Adipocyte (in vitro differentiated cells): ENCODE results near the gene CEP350.

ENCODE experiments used
- DNase-seq: peaks from one replicate; pipeline ENCODE4 v3.0.0-alpha.2; 2015; ENCODE audit warnings: low read depth
- H3K27me3 ChIP-seq: replicated peaks from 2 replicates; pipeline ENCODE4 v1.7.0; 2013; ENCODE audit warnings: mild to moderate bottlenecking, low read length, moderate library complexity; ENCODE audit not compliant: control insufficient read depth, insufficient read depth
- H3K36me3 ChIP-seq: 2 replicates; pipeline ENCODE4 v1.7.0; 2013; ENCODE audit warnings: low read length, mild to moderate bottlenecking, moderate library complexity; ENCODE audit not compliant: control insufficient read depth, insufficient read depth, severe bottlenecking
- H3K4me1 ChIP-seq: 2 replicates; pipeline ENCODE4 v1.7.0; 2013; ENCODE audit warnings: mild to moderate bottlenecking, low read length, moderate library complexity; ENCODE audit not compliant: control insufficient read depth, insufficient read depth
- H3K4me3 ChIP-seq: 2 replicates; pipeline ENCODE4 v1.7.0; 2013; ENCODE audit warnings: mild to moderate bottlenecking, low read length, moderate library complexity
- H3K9ac ChIP-seq: 2 replicates; pipeline ENCODE4 v1.7.0; 2013; ENCODE audit warnings: mild to moderate bottlenecking, low read length, moderate library complexity
- H3K9me3 ChIP-seq: 2 replicates; pipeline ENCODE4 v1.7.0; 2013; ENCODE audit warnings: mild to moderate bottlenecking, low read length, moderate library complexity; ENCODE audit not compliant: control insufficient read depth

Gene CEP350

DNA sequence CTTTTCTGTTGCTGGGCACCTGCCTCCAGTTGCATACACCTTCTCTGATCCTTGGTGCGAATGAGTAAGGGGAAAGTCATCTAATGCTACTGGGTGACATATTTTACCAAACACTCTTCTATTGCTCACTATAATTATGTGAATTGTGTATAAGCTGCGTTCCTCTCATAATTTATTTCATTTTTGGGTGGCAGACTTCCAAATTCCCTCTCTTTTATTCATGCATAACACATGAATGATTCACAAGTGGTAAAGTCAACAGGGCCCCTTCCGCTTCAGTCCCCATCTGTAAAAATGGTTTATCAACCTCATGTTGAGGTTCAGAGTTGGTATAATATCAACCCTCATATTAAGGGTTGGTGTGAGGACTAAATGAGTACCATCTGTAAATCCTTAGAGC lies 196.9 kb downstream of the CEP350 start:
- H3K27me3 ChIP-seq: no peaks in the 10 kb centered on the region
- H3K4me1 ChIP-seq: peaks cover 31% of the 10 kb centered on the region
- H3K9me3 ChIP-seq: no peaks in the 10 kb centered on the region
- peak; percentile 81 for DNase-seq
- no peak overlapping the region for H3K9ac ChIP-seq
- H3K36me3 ChIP-seq: no peaks in the 10 kb centered on the region
- H3K4me3 ChIP-seq: no peak overlapping the region

DNA sequence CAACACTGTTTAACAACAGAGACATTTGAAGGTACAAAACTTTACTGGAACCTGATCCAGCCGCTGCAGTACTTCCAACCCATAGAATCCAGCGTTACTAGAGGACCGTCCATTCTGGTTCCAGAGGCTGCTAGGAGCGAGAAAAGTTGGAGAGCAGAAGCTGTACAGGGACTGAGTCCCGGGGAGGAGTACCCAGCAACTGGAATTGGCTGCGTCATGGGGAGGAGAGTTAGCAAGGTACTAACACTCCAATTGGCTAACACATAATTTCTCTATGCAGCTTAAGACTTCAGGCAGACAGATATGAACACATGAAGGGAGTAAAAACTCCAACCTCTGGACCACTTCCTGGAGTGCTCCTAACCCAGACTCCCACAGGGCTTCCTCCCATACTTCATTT lies 198.0 kb downstream of the CEP350 start:
- Histone ChIP-seq H3K9ac (no peak overlapping the region), H3K36me3 (no peaks in the 10 kb centered on the region), H3K4me1 (peaks cover 42% of the 10 kb centered on the region), H3K27me3 (no peaks in the 10 kb centered on the region), H3K4me3 (no peak overlapping the region), H3K9me3 (no peaks in the 10 kb centered on the region)
- DNase-seq: no peak

GRCh38 chr1:180153032-180153431 lies 198.4 kb downstream of the CEP350 start:
- DNase-seq: no peak
- H3K4me1 ChIP-seq: peaks cover 46% of the 10 kb centered on the region
- no peak overlapping the region for H3K9ac ChIP-seq
- H3K27me3 ChIP-seq: no peaks in the 10 kb centered on the region
- H3K4me3 ChIP-seq: no peak overlapping the region
- no peaks in the 10 kb centered on the region for H3K36me3 ChIP-seq
- H3K9me3 ChIP-seq: no peaks in the 10 kb centered on the region

DNA sequence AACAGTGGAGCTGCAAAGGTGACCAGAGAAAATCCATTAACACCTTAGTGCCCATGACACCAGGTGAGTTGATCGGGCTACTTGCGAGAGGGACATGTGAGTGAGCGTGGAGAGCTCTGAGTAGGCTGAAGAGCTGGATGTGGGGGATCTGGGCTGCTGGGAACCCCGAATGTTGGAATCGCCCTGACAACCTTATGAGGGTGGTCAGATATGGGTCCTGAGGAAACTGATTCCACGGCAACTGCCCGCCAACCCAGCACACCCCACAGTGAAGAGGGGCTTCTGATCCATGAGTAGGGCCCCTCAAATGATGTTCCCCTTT lies 199.4 kb downstream of the CEP350 start:
- Histone ChIP-seq H3K4me3 (peak overlapping the region; percentile 97), H3K9ac (peak overlapping the region; percentile 96), H3K27me3 (no peaks in the 10 kb centered on the region), H3K36me3 (no peaks in the 10 kb centered on the region), H3K9me3 (no peaks in the 10 kb centered on the region), H3K4me1 (peaks cover 46% of the 10 kb centered on the region)
- no peak for DNase-seq

- Histone ChIP-seq H3K4me3 (peak within 1 kb of the TSS; percentile 97), H3K9me3 (no peaks in the 10 kb centered on the region), H3K4me1 (peaks cover 46% of the 10 kb centered on the region), H3K27me3 (no peaks in the 10 kb centered on the region), H3K36me3 (no peaks in the 10 kb centered on the region), H3K9ac (peak within 1 kb of the TSS; percentile 96)
- DNase-seq: peak; percentile 96
These were observed 199.9 kb downstream of the CEP350 start, which contains the start of gene QSOX1 for GRCh38 chr1:180154325-180155181. TSS of gene QSOX1 (plus strand) at chr1:180154869. CDS start at chr1:180154908, 39 bp downstream.

DNA sequence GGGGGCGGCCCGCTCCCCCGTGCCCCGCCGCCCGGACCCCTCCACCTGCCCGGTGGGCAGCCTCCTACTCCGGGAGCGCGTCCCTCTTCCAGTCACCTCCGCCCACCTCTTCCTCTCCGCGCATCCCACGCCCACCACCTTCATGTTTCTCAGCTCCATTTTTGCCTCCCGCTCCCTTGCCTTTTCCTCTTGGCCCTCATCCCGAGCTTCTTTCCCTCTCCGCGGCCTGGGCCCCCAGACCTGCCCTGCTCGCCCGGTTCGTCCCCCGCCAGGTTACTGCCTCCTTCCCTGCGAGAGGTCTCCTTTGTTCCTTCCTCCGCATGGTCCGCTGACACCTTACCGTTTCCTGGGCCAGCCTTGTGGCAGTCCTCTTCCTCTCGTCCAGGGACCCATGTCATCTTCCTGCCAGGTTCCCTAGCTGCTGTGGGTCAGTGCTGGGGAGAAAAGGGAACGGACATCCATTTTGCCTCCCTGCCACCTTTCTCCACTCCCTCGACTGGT lies 200.6 kb downstream of the CEP350 start:
- peak overlapping the region; percentile 88 for H3K4me3 ChIP-seq
- peak overlapping the region; percentile 81 for H3K9ac ChIP-seq
- DNase-seq: peak; percentile 56
- no peaks in the 10 kb centered on the region for H3K27me3 ChIP-seq
- H3K9me3 ChIP-seq: no peaks in the 10 kb centered on the region
- H3K4me1 ChIP-seq: peaks cover 46% of the 10 kb centered on the region
- H3K36me3 ChIP-seq: no peaks in the 10 kb centered on the region

- DNase-seq: no peak
- peak overlapping the region; percentile 88 for H3K4me3 ChIP-seq
- peaks cover 45% of the 10 kb centered on the region for H3K4me1 ChIP-seq
- H3K9ac ChIP-seq: no peak overlapping the region
- H3K36me3 ChIP-seq: no peaks in the 10 kb centered on the region
- no peaks in the 10 kb centered on the region for H3K27me3 ChIP-seq
- no peaks in the 10 kb centered on the region for H3K9me3 ChIP-seq
These were observed 201.6 kb downstream of the CEP350 start for GRCh38 chr1:180156201-180156600.

DNA sequence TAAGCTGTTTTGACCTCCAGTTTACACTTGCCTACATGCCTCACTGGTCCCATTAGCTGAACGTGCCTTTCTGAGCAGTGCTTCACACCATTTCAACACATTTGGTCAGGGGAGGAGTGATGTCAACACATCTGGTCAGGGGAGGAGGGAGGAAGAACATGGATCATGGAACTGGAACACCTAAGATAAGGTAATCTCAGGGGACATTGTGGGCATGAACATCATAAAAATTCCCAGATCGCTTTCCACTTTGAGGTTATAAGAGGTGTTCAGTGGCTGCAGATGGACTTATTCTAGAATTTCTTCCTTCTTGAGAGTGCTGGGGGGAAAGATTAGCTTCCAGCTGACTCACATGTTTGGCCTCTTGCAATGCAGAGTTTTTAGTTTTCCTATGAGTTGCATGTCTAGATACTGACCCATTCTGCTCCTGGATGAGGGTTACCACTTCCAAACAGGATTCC lies 202.1 kb downstream of the CEP350 start:
- H3K4me3 ChIP-seq: peak overlapping the region; percentile 88
- peak; percentile 67 for DNase-seq

GRCh38 chr1:180157108-180157507 lies 202.5 kb downstream of the CEP350 start:
- H3K9ac ChIP-seq: peak overlapping the region; percentile 2
- H3K27me3 ChIP-seq: no peaks in the 10 kb centered on the region
- peak overlapping the region; percentile 88 for H3K4me3 ChIP-seq
- H3K36me3 ChIP-seq: no peaks in the 10 kb centered on the region
- H3K4me1 ChIP-seq: peaks cover 36% of the 10 kb centered on the region
- peak; percentile 53 for DNase-seq
- no peaks in the 10 kb centered on the region for H3K9me3 ChIP-seq

More for the DNA sequence above, 202.1 kb downstream of the CEP350 start:
- no peaks in the 10 kb centered on the region for H3K9me3 ChIP-seq
- H3K9ac ChIP-seq: no peak overlapping the region
- H3K36me3 ChIP-seq: no peaks in the 10 kb centered on the region
- H3K27me3 ChIP-seq: no peaks in the 10 kb centered on the region
- H3K4me1 ChIP-seq: peaks cover 40% of the 10 kb centered on the region

DNA sequence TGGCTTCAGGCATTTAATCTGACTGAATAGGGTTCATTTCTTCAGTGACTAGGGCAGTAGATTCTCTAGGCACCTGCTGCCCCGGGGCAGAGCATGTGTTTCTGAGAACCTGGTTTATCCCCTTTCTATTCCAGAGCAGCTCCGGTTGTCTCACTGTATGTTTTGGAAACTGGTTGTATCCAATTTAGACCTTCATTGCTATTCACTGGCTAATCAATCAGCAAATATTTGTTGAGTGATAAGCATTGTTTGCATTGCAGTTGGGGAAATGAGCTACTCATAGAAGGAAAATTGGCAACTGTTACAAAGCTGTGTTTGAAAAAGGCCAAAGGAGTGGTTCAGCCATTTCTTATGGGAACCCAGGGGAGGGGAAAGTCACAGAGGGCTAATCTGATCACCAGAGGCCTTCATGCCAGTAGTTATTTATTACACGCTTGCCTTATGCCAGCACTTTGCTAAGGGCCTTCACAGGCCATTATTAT lies 203.0 kb downstream of the CEP350 start:
- H3K4me3 ChIP-seq: peak overlapping the region; percentile 88
- H3K9ac ChIP-seq: peak overlapping the region; percentile 2
- H3K27me3 ChIP-seq: no peaks in the 10 kb centered on the region
- H3K36me3 ChIP-seq: no peaks in the 10 kb centered on the region
- DNase-seq: no peak
- peaks cover 35% of the 10 kb centered on the region for H3K4me1 ChIP-seq
- no peaks in the 10 kb centered on the region for H3K9me3 ChIP-seq

DNA sequence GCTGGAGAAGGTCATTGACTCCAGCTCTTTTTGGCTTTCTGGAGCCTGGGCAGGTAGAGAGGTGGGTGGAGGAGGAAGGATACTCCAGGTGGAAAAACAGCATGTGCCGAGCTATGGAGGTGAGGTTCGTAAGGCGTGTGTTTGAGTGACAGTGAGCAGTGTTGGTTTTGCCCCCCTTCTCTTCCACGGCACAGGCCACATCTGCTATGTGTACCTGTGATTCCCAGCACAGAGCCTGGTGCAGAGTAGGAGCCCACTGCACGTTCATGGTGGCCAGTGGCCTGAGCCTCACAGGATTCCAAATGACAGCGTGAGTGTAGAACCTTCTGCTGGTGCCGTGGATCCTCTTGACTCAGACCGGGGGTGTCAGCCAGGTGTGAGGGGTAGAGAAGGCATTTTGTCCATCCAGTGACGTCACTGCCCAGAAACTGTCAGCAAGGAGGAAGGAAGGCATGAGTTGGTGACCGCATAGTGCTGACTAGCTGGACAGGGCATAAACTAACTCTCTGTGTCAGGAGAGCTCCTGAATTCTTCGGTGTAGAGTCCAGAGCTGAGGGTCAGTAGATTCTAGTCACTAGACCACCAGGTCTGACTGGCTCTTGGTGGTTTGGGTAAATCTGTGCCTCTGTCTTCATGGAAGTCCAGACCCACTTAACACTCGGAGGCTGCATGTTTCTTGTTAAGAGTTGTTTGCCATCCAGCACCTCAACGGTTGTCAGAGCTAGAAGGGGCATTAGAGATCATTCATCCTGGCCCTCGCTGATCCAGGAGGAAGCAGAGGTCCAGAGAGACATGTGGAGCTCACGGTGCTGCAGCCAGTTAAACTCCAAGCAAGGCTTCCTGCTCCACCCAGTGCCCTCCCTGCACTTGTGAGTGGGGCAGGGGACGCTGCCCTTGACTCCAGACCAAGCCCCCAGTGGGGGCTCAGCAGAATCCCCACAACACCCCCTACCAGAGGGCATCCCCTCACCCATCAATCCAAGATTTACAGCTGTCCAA lies 203.8 kb downstream of the CEP350 start:
- Histone ChIP-seq H3K4me3 (no peak overlapping the region), H3K9me3 (no peaks in the 10 kb centered on the region), H3K4me1 (peaks cover 35% of the 10 kb centered on the region), H3K27me3 (no peaks in the 10 kb centered on the region), H3K9ac (no peak overlapping the region), H3K36me3 (no peaks in the 10 kb centered on the region)
- no peak for DNase-seq
